GM08714 (cell line): ENCODE data around the gene PCBP2.

ENCODE experiments used
- H3K4me3 ChIP-seq: fragments of 200-500 bp; sonication (Bioruptor generic); 2 replicates; pipeline ENCODE4 v1.5.1; 2014; ENCODE audit warnings: mild to moderate bottlenecking, low read length, inconsistent platforms
- ZNF274 ChIP-seq: IDR thresholded peaks from 2 replicates; pipeline ENCODE4 v1.6.1; 2012; ENCODE audit warnings: mild to moderate bottlenecking, low read depth, low read length

The PCBP2 gene

GRCh38 chr12:53510181-53510812 is 58.4 kb downstream of the PCBP2 start:
- TF ChIP-seq ZNF274, result no peak
- no peak overlapping the region for H3K4me3 ChIP-seq

- H3K4me3 ChIP-seq, result no peak overlapping the region
- no peak for TF ChIP-seq ZNF274
Measured at GRCh38 chr12:53513712-53514410, 62.0 kb downstream of the PCBP2 start.

- H3K4me3 ChIP-seq, result no peak overlapping the region
- no peak for TF ChIP-seq ZNF274
Measured at GRCh38 chr12:53514628-53515290, 62.9 kb downstream of the PCBP2 start.

GRCh38 chr12:53515291-53515680 is 63.4 kb downstream of the PCBP2 start:
- TF ChIP-seq ZNF274, result no peak
- no peak overlapping the region for H3K4me3 ChIP-seq

GRCh38 chr12:53516758-53517455 is 65.0 kb downstream of the PCBP2 start:
- no peak for TF ChIP-seq ZNF274
- no peak overlapping the region for H3K4me3 ChIP-seq

- H3K4me3 ChIP-seq, result no peak overlapping the region
- no peak for TF ChIP-seq ZNF274
Measured at GRCh38 chr12:53518381-53518780, 66.5 kb downstream of the PCBP2 start.

GRCh38 chr12:53523131-53523530 is 71.2 kb downstream of the PCBP2 start:
- no peak for TF ChIP-seq ZNF274

GRCh38 chr12:53524476-53524875 is 72.6 kb downstream of the PCBP2 start:
- no peak overlapping the region for H3K4me3 ChIP-seq
- no peak for TF ChIP-seq ZNF274

More at GRCh38 chr12:53523131-53523530, 71.2 kb downstream of the PCBP2 start:
- no peak overlapping the region for H3K4me3 ChIP-seq

GRCh38 chr12:53530061-53530460 is 78.2 kb downstream of the PCBP2 start:
- no peak overlapping the region for H3K4me3 ChIP-seq
- no peak for TF ChIP-seq ZNF274
